Endothelial cell (in vitro differentiated cells): ENCODE data around the gene RPTOR. TPM values are rescaled to one million over a fixed set of nuclear protein-coding genes. Genes with fewer than 3 reads are reported as not detected.

Source experiments
- DNase-seq: peaks from one replicate; pipeline ENCODE4 v3.0.0; 2021; ENCODE audit warnings: low spot score
- H3K27ac Mint-ChIP-seq: one replicate; pipeline ENCODE4 v1.8.0; 2021; ENCODE audit warnings: mixed read lengths, inconsistent platforms; ENCODE audit not compliant: unreplicated experiment
- H3K27me3 Mint-ChIP-seq: one replicate; pipeline ENCODE4 v1.8.0; 2021; ENCODE audit warnings: mild to moderate bottlenecking, moderate library complexity, mixed read lengths, inconsistent platforms; ENCODE audit not compliant: unreplicated experiment
- H3K36me3 Mint-ChIP-seq: one replicate; pipeline ENCODE4 v1.8.0; 2021; ENCODE audit warnings: mild to moderate bottlenecking, low read depth, mixed read lengths, inconsistent platforms; ENCODE audit not compliant: unreplicated experiment
- H3K4me1 Mint-ChIP-seq: one replicate; pipeline ENCODE4 v1.8.0; 2021; ENCODE audit warnings: mild to moderate bottlenecking, mixed read lengths, inconsistent platforms; ENCODE audit not compliant: unreplicated experiment
- H3K4me3 Mint-ChIP-seq: one replicate; pipeline ENCODE4 v1.8.0; 2021; ENCODE audit warnings: mild to moderate bottlenecking, mixed read lengths, inconsistent platforms; ENCODE audit not compliant: unreplicated experiment
- H3K9me3 Mint-ChIP-seq: one replicate; pipeline ENCODE4 v1.8.0; 2021; ENCODE audit warnings: mixed read lengths, inconsistent platforms; ENCODE audit not compliant: unreplicated experiment
- CTCF ChIP-seq: fragments of 200-600 bp; sonication (generic); IDR thresholded peaks from one replicate; pipeline ENCODE4 v1.5.0; 2021; ENCODE audit warnings: antibody characterized with exemption; ENCODE audit not compliant: unreplicated experiment
- total RNA-seq: library from RNA; stranded (reverse); fragmentation: NEBNext Ultra II Directional; extraction: Animal tissue kit (Norgen Biotek cat#: 25700); gene quantifications from one replicate; pipeline ENCODE4 v1.2.1, GENCODE V29; 2021; ENCODE audit not compliant: unreplicated experiment

Gene RPTOR
- total RNA-seq, 1 donor from 2014 or later, result 36.7 TPM

DNA sequence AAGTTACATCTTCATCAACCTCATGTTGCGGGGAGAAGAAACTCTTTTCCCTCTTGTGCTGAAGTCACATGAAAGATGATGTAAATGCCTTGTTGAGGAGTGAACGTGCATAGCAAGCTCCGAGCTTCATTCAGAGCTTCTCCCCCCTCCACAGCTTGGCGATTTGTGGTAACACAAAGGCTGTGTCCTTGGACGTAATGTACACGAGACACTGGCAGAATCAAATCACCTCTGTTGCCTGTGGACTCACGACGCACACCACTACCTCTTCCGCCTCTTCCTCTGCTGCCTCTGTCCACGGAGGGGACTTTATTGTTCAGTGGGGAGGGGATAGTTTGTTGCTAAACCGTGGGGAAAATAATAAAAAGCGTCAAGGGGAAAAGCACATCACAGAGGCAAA lies 392.1 kb downstream of the RPTOR start:
- no peak overlapping the region for H3K27ac Mint-ChIP-seq
- H3K9me3 Mint-ChIP-seq, result no peaks in the 10 kb centered on the region
- no peaks in the 10 kb centered on the region for H3K36me3 Mint-ChIP-seq

DNA sequence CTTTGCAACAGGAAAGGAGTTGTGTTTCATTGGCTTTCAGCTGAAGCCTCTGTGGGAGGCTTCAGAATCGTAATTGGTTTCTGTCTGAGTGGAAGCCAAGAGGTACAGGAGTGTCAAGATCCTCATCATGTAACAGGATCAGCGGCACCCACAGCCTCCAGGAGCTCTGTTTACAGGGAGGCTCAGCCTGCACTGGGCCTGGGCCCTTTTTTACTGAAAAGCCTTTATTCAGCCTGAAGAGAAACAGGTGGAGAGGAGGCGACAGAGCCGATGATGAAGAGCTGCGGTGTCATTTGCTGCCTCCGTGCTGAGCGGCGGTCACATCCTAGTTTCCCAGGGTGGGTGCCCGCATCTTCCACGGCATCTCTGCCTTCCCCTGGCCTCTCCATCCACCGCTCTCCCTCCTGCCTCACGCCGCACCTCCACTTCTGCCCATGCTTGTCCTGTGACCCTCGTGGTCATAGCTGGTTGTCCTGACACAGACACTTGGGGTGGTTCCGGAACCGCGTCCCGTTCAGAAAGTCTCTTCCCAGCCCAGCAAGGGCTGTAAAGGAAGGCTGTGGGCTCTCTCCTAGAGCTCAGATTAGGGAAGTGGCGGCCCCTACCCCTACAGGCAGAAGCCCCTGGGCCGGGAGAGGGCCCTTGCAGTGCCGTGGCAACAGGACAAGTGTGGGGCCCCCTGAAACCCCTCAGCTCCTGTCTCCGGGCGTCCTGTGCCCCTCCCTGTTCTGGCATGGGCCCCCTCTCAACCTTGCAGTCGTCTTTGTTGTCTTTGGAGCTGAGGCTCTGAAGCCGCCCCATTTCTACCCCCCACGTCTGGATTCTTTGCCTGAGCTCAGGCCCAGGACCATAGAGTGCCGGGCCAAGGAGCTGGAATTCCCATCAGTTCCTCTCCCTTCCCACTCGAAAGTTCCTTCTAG lies 393.1 kb downstream of the RPTOR start:
- Mint-ChIP-seq H3K4me3 (no peak overlapping the region), H3K36me3 (peaks cover 1% of the 10 kb centered on the region), H3K27me3 (no peaks in the 10 kb centered on the region), H3K27ac (no peak overlapping the region), H3K9me3 (no peaks in the 10 kb centered on the region), H3K4me1 (no peaks in the 10 kb centered on the region)
- TF ChIP-seq CTCF, result no peak
- DNase-seq, result no peak

More for the DNA sequence above, 392.1 kb downstream of the RPTOR start:
- no peak for DNase-seq
- H3K27me3 Mint-ChIP-seq, result no peaks in the 10 kb centered on the region
- TF ChIP-seq CTCF, result no peak
- H3K4me1 Mint-ChIP-seq, result no peaks in the 10 kb centered on the region
- H3K4me3 Mint-ChIP-seq, result no peak overlapping the region

DNA sequence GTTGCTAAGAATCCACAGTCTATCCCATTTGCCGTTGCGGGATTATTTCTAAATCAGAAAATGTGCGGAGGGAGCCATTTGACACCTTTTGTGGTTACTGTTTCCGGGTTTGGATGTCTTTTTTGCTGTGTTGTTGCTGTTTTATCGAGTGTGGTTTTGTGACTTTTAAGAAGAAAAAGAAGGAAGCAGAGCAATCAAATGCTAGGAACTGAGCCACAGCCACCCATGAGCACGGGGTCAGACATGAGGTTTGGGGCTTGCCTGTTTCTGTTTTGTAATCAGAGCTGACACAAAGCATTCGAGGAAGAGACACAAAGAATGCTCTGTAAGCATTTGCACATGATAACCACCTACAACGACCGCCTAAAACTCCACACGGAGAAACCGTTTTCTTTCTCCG lies 393.9 kb downstream of the RPTOR start:
- Mint-ChIP-seq H3K27ac (no peak overlapping the region), H3K36me3 (peaks cover 4% of the 10 kb centered on the region), H3K4me1 (no peaks in the 10 kb centered on the region)

GRCh38 chr17:80939151-80940145 lies 394.8 kb downstream of the RPTOR start:
- Mint-ChIP-seq H3K4me1 (no peaks in the 10 kb centered on the region), H3K27me3 (no peaks in the 10 kb centered on the region), H3K4me3 (no peak overlapping the region), H3K27ac (no peak overlapping the region), H3K9me3 (no peaks in the 10 kb centered on the region), H3K36me3 (peaks cover 9% of the 10 kb centered on the region)
- no peak for TF ChIP-seq CTCF
- no peak for DNase-seq

More for the DNA sequence above, 393.9 kb downstream of the RPTOR start:
- DNase-seq, result no peak
- no peaks in the 10 kb centered on the region for H3K9me3 Mint-ChIP-seq
- no peaks in the 10 kb centered on the region for H3K27me3 Mint-ChIP-seq
- TF ChIP-seq CTCF, result no peak
- no peak overlapping the region for H3K4me3 Mint-ChIP-seq
